MM.1S (cell line): Measurements from ENCODE around the gene NELFA.

ENCODE experiments used
- EZH2 ChIP-seq: fragments of 300-600 bp; sonication (generic); optimal IDR thresholded peaks from 2 replicates; pipeline ENCODE3; 2017; ENCODE audit warnings: low read depth, mild to moderate bottlenecking, antibody characterized with exemption, low read length, mixed read lengths
- TF ChIP-seq, protein P1 (sequence below): fragments of 300-600 bp; sonication (generic); IDR thresholded peaks from 2 replicates; pipeline ENCODE4 v1.5.1; 2016; ENCODE audit warnings: antibody characterized with exemption, low read length, mixed read lengths

DNA sequence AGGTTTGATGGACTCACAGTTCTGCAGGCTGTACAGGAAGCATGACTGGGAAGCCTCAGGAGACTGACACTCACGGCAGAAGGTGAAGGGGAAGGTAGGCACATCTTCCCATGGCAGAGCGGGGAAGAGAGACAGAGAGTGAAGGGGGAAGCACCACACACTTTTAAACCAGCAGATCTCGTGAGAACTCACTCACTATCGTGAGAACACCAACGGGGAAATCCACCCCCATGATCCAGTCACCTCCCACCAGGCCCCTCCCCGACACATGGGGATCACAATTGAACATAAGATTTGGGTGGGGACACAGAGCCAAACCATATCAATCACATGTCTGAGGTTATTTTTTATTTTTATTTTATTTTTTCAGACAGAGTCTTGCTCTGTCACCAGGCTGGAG, 45.4 kb upstream of the NELFA start:
- TF ChIP-seq, protein P1, sequence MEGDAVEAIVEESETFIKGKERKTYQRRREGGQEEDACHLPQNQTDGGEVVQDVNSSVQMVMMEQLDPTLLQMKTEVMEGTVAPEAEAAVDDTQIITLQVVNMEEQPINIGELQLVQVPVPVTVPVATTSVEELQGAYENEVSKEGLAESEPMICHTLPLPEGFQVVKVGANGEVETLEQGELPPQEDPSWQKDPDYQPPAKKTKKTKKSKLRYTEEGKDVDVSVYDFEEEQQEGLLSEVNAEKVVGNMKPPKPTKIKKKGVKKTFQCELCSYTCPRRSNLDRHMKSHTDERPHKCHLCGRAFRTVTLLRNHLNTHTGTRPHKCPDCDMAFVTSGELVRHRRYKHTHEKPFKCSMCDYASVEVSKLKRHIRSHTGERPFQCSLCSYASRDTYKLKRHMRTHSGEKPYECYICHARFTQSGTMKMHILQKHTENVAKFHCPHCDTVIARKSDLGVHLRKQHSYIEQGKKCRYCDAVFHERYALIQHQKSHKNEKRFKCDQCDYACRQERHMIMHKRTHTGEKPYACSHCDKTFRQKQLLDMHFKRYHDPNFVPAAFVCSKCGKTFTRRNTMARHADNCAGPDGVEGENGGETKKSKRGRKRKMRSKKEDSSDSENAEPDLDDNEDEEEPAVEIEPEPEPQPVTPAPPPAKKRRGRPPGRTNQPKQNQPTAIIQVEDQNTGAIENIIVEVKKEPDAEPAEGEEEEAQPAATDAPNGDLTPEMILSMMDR: no peak
- TF ChIP-seq EZH2: no peak
